Right kidney (tissue), 9 donors: Measurements from ENCODE around the gene RAP1A.
A peak's percentile ranks its signal among the peaks of the same experiment; 100 is the strongest.

ENCODE experiments used
- DNase-seq: peaks from one replicate; pipeline ENCODE4 v3.0.0-alpha.2; 2016
- long read RNA-seq, 8 donors: transcript quantifications; one replicate each; lab custom pipeline, GENCODE V29; 2026

RAP1A gene
- long read RNA-seq, donor 1, full-length matches to known transcripts = 29 of 40 reads
- long read RNA-seq, donor 1, partial matches to known transcripts = 11 of 40 reads
- long read RNA-seq, donor 1, other reads (novel, unspliced or antisense) = 0 of 40 reads
- long read RNA-seq, donor 2, full-length matches to known transcripts = 17 of 17 reads
- long read RNA-seq, donor 2, partial matches to known transcripts = 0 of 17 reads
- long read RNA-seq, donor 2, other reads (novel, unspliced or antisense) = 0 of 17 reads
- long read RNA-seq, donor 3, full-length matches to known transcripts = 17 of 22 reads
- long read RNA-seq, donor 3, partial matches to known transcripts = 5 of 22 reads
- long read RNA-seq, donor 3, other reads (novel, unspliced or antisense) = 0 of 22 reads
- long read RNA-seq, donor 4, full-length matches to known transcripts = 16 of 33 reads
- long read RNA-seq, donor 4, partial matches to known transcripts = 17 of 33 reads
- long read RNA-seq, donor 4, other reads (novel, unspliced or antisense) = 0 of 33 reads
- long read RNA-seq, donor 5, full-length matches to known transcripts = 18 of 33 reads
- long read RNA-seq, donor 5, partial matches to known transcripts = 15 of 33 reads
- long read RNA-seq, donor 5, other reads (novel, unspliced or antisense) = 0 of 33 reads
- long read RNA-seq, donor 6, full-length matches to known transcripts = 23 of 31 reads
- long read RNA-seq, donor 6, partial matches to known transcripts = 8 of 31 reads
- long read RNA-seq, donor 6, other reads (novel, unspliced or antisense) = 0 of 31 reads
- long read RNA-seq, donor 7, full-length matches to known transcripts = 43 of 80 reads
- long read RNA-seq, donor 7, partial matches to known transcripts = 37 of 80 reads
- long read RNA-seq, donor 7, other reads (novel, unspliced or antisense) = 0 of 80 reads
- long read RNA-seq, donor 8, full-length matches to known transcripts = 22 of 41 reads
- long read RNA-seq, donor 8, partial matches to known transcripts = 19 of 41 reads
- long read RNA-seq, donor 8, other reads (novel, unspliced or antisense) = 0 of 41 reads

DNA sequence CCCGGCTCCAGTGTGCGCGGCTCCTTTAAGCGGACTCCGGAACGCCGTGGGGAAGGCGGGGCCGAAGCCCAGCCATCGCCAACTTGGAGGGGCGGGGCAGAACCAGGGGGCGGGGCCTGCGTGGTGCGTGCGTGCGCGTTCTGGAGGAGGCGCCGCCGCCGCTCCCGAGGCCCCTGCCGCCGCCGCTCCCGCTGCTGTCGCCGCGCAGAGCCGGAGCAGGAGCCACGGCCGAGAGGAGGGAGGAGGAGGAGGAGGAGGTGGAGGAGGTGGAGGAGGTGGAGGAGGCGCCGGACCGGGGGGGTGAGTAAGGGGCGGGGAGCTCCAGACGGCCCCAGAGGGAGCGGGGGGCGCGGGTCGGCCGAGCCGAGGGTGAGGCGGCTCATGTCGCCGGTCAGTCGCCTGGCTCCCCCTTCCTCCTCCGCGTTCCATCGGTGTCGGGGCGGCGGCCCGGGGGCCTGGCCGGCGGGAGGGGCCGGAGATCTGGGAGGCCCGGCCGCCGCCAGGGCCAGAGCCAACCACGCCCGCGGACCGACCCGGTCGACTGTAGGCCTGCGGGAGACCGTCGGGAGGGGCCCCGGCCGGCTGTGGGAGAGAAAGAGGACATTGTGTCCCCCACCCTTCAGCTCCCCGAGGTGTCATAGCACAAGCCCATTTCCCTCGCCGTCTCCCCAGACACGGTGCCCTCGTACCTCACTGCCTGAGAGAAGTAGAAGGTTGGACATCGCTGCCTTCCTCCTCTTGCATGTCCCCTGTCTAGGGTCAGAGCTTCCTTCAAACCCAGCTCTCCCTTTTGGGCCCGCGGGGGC, at the start of gene RAP1A:
Gene RAP1A, plus strand, starts transcription at position 155 of the 806 bp plus-strand sequence. CDS start 71,572 bp downstream, outside the sequence.
- peak; percentile 84 for DNase-seq

DNA sequence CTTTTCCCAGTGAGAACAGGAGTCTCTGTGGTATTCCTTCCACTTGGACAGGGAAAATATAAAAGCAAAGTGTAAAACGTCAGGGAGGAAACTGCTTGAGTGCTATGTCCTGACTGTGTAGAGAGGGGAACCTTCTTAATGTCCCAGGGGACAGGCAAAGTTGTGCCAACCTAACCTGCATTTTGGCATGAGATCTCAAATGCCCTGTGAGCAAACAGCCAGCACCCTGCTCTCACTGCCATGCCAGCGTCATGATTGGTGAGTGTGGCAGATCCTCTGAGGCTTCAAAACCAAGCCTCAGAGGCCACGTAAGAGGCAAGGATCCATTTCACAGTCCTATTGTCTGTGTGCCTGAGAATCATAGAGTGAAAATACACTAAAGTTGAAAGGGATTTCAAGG, 49.7 kb upstream of the RAP1A start:
- no peak for DNase-seq

DNA sequence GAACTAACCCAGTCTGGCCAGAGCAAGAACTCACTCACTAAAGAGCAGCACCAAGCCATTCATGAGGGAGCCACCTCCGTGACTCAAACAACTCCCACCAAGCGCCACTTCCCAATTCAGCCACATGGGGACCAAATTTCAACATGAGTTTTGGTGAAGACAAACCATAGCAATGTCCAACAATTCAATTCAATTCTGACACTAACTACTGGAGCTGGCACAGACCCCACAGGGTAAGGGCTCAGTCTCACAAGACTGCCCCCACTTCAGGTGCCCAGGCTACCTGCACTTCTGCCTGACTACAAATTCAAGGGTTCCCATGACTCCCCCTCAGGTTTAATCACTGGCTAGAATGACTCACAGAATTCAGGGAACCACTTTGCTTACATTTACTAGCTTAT, 48.8 kb upstream of the RAP1A start:
- DNase-seq = no peak

GRCh38 chr1:111571239-111571638, 48.4 kb upstream of the RAP1A start:
- DNase-seq = no peak

DNA sequence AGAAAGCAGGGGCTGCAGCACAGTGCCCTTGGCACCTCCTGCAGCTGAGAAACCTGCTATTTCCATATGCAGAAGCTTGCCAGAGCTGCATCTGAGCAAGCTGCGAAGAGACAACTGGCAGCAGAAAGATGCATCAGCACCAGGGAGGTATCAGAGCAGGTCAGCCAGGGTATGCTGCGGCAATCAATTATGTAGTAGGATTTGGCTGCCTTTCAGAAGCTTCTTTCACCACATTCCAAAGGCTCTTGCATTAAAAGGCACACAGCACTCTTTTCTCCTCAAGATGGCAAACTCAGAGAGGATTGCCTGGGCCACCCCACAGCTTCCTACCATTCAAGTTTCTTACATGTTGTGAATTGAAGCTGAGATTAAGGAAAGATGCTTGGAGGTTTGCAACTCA, 47.6 kb upstream of the RAP1A start:
- DNase-seq = no peak

DNA sequence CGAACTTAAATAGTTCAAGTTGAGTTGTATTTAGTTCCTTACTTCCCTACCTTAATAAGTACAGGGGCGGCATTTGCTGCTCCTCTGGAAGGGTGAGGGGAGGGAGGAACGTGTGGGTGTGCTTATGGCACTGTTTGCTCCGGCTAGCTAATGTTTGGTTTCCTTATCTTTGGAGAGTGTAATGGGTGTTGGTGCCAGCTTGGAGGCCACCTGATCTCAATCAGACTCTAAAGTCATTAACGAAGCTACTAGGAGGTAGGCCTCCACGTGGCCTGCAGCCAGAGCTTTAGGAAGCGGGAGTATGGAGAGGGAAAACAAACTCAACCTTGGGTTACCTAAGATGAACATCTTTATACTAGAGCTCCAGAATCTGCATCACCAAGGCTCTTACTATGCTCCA, 43.0 kb upstream of the RAP1A start:
- no peak for DNase-seq

- DNase-seq = no peak
Observed at GRCh38 chr1:111577814-111578213, 41.8 kb upstream of the RAP1A start.

DNA sequence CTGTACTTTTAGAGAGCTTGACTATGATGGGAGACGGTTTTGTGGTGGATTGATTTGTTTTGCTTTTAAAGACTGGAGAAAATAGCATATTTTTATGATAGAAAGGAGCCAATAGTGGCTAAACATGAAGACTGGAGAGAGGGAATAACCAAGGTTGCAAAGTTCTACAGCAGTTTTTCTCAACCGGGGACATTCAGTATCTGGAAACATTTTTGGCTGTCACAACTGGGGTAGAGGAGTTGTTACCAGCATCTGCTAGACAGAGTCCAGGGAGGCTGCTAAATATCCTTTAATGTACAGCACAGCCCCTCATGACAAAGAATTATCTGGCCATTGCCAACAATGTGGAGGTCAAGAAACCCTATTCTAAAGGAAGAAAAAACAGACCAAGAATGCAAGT, 38.4 kb upstream of the RAP1A start:
- no peak for DNase-seq

DNA sequence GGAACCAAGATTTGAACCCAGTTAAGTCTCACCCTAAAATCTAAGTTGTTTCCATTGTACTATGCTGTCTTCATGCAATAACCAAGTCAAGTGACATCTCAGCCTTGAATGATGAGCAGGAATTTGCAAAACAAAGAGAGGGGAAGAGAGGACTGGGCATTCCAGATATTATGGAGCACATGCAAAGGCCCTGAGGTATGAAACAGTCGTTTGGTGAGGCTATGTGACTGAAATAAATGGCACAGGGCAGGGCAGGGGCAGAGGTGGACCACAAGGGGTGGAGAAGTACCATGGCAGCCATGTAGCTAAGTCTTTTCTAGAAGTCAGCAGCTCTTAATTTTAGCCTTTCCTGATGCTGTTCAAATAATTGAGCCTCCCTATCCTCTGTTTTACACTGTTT, 37.6 kb upstream of the RAP1A start:
- DNase-seq = no peak

DNA sequence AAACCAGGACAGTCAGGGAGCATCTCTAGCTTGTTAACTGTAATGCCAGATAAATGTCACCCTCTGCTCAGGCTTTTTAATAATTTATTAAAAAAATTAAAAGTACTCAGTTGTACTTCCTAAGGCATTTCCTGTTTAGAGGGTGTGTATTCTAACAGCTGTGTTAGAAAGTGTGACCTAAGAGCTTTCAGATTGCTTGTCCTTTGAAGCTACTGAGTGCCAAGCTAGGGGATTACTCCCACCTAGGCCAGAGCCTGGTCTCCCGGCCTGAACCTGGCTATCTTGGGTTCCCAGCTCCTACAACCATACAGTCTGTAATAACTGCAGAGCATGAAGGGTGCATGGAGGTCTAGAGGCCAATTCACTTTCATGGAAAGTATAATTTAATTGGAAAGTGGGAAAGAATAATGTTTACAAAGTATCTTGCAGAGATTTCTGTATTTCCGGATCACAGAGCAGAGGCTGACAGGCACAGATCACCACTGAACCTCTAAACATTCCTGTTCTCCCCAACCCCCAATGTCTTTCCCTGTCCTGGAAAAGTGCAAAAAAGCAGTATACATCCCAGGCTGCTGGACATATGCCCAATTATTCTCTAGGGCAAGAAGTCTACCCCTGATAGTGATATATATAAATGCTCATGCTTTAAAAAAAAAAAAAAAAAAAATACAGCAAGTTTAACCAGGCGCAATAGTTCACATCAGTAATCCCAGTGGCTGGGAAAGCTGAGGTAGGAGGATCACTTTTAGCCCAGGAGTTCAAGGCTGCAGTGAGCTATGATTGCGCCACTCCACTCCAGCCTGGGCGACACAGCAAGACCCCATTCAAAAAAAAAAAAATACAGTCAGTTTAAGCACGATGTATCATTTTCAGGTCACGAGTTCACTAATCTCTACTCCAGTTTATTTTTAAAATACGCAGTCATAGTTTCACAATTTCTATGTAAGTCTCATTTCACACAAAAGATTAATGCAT, 36.7 kb upstream of the RAP1A start:
- peak; percentile 19 for DNase-seq

DNA sequence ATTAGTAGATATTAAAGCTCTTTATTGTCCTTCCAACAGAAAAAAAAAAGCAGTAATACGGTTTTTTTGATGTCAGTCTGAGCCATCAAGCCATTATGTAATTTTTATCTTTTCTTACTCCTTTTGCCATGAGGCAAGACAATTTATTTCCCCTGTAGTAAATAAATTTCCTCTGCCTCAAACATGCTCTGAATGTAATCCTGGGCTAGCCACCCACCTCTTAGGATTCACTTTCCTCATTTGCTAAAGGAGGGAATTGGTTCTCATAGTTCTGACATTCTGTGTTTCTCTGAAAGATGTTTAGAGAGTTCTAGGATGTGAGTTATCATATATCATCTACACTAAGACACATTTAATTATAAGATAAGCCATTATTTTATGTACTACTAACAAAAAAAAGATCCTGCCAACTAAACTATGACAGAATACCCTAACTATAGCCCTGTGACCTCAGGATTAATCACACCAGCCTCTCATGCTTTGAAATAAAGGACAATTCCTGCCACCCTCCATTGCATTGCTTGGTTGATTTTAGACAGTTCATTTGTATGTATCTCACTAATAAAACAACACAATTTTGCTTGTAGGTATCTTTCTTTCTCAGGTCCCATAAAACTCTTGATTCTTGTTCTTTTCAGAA, 34.0 kb upstream of the RAP1A start:
- DNase-seq = no peak

DNA sequence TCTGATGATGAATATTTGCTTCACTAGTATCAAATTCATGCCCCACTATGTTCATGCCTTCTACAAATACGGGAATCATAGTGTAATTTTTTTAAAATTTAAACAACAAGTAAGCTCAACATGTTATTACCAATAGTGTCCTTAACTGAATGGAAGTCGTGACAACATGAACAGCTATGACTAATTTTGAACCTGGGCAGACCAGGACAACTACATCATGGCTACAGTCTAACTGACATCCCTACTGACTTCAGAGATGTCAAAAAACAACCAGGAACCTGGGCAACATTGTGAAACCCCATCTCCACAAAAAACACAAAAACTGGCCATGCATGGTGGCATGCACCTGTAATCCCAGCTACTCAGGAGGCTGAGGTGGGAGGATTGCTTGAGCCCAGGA, 33.5 kb upstream of the RAP1A start:
- no peak for DNase-seq

DNA sequence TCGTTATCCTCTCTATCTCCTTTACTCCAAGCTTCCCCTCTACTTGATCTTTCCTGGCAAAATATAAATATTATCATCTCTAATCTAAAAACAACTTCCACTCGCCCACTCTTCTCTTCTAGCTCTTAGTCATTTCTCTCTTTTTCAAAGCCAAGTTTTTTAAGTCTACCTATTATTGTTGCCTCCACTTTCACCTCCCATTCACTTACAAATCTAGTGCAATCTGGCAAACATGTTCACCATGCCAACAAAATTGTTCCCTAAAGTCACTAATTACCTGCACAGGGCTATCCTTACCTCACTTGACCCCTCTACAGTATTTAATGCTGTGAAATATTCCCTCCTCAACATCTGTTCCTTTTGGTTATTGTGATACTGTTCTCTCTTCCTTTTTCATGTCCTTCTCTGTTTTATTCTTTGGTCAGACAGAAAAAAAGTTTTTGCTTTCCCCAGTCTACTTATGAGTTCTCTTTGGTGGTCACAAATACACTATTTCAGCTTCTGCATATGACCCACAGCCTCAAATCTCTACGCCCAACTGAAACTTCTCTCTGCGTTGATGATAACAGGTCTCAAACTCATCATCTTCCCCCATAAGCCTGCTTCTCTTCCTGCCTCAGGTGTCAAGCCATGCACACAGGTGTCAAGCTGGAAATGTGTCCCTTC, 31.9 kb upstream of the RAP1A start:
- DNase-seq = no peak

GRCh38 chr1:111591937-111592336, 27.7 kb upstream of the RAP1A start:
- DNase-seq = no peak

DNA sequence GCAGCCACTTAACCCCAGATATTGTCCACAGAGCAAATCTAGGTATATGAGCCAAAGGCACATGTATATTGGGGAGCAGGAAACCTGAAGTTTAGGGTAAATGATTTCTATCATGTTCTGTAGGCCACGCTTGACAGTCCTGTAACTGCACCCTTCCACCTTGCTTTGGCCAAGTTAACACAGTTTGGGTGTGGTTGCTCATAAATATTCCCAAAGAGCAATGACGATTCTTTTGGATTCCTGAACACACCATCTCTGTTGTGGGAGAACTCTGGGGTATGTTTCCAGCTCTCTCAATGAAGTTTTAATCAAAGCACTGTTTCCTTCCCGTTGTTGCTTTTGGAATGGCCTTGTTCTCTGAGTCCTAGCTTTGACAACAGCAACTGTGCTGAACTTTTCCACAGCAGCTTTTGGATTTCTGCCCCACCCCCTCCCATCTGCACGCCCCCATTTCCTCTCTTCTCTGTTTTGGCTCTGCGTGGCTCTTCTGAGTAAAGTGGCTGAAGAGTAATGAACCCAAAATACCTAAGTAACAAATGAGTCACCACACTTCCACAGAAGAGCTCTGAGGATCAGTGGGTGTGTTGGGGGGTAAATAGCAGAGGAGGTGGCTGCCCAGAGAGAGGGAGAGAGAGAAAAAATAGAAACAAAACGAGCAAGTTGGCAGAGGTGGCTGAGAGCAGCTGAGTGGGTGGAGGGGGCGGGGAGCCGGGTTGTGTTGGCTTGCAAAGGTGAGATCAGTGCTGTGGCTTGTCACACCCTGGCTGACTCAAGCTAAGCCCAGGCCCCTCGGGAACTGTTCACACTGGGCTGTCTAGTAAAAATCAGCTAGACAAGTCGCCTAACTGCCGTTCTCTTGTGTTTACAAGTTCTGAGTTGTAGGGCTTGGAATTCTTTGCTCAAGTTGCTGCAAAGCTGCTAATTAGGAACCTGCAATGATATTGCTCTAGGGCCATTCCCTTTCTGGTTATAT, 26.9 kb upstream of the RAP1A start:
- DNase-seq = peak; percentile 49

DNA sequence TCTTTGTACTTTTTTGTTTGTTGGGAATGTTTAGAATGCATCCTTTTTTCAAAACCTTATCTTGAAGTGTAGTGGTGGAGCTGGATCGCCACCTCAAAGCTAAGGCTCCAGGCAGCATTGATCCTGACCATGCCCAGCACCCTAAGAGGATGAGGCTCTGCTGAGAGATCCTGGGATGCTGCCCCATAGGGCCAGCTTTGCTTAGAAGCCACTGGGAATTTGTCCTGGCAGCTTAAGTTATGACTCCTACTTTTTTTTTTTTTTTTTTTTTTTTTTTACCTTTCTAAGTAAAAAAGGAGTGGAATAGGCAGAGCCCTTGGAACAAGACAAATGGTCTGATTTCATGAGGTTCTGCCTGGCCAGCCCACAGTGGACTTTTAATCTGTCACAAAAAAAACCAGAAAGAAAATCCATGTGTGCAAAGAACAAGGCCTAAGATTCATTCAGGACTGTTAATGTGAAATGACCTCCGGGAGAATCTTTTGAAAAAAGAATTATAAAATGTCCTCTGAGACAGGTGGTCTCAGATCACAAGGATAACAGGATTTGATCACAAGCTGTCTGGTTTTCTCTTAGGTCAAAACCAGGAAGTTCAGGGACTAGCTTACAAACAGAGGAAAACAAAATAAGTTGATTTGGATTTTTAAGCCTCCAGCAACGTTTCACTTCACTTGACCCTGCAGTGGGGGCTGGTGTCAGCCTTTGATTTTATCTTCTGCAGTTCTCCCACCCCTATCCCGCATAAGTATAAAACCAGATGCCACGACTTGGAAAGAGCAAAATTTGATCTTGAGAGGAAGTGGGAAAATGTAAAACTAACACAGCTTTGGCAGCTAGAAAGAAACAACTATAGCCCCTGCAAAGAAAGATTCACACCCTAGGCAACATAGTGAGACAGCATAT, 25.9 kb upstream of the RAP1A start:
- no peak for DNase-seq

DNA sequence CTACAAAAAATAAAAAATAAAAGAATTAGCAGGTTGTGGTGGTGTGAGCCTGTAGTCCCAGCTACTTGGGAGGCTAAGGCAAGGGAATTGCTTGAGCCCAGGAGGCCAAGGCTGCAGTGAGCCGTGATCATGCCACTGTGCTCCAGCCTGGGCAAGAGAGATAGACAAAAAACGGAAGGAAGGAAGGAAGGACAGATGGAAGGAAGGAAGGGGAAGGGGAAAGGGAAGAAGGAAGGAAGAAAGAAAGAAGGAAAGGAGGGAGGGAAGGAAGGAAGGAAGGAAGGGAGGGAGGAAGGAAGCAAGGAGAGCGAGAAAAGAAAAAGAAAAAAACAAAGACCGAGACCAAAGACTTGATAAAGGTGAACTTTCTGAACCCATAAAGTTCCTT, 25.3 kb upstream of the RAP1A start:
- DNase-seq = no peak

DNA sequence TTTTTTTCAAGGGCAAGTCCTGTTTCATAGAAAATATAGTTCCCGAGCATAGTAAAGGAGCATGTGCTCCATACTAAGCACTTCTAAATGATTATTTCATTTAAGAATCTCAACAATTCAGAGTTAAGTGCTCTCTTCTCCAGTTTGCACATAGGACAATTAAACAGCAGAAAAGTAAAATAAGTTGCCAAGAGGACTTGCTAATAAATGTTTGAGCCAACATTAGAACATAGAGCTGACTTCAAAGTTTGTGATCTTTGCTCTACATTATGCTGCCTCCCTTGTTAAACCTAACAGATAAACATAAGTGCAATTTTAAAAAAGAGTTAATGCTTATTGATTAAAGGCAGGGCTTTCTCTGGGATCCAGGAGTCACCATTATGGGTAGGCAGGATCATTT, 23.8 kb upstream of the RAP1A start:
- no peak for DNase-seq
